Right lobe of liver (tissue), 6 donors: Measurements from ENCODE around the gene ADCY9. TPM values are rescaled to one million over a fixed set of nuclear protein-coding genes. Genes with fewer than 3 reads are reported as not detected.
"Not testable (repeated sequence)": the region's sequence is repeated elsewhere in the genome, so short reads cannot be mapped to it uniquely, and the experiment has no call there.

ENCODE experiments used
- ATAC-seq, 4 donors: fragments of 200-7000 bp; cut with Tn5 transposase; one replicate each; pipeline ENCODE4 v1.9.1; 2020; ENCODE audit warnings: mild to moderate bottlenecking in 4 of 4, moderate library complexity in 4 of 4
- DNase-seq, 3 donors: peaks; one replicate each; pipeline ENCODE4 v3.0.0-alpha.2; 2020
- H3K27ac ChIP-seq, 3 donors: fragments of 200-600 bp; one replicate each; pipeline ENCODE4 v1.8.0; 2022
- H3K27me3 ChIP-seq, 2 donors: fragments of 200-600 bp; one replicate each; pipeline ENCODE4 v1.8.0; 2022
- H3K36me3 ChIP-seq, 4 donors: fragments of 200-600 bp; sonication (generic) in 1 of 4; one replicate each; pipeline versions ENCODE4 v1.5.1 to v1.8.0; 2017 to 2022; ENCODE audit warnings: control low read depth in 1 of 4
- H3K4me1 ChIP-seq, 4 donors: fragments of 200-600 bp; sonication (generic) in 1 of 4; one replicate each; pipeline versions ENCODE4 v1.5.1 to v1.8.0; 2017 to 2022; ENCODE audit warnings: control low read depth in 1 of 4
- H3K4me3 ChIP-seq, 3 donors: fragments of 200-600 bp; one replicate each; pipeline ENCODE4 v1.8.0; 2022
- H3K9me3 ChIP-seq, 4 donors: fragments of 200-600 bp; sonication (generic) in 1 of 4; one replicate each; pipeline versions ENCODE4 v1.5.1 to v1.8.0; 2017 to 2022; ENCODE audit warnings: control low read depth in 1 of 4
- CTCF ChIP-seq, 4 donors: fragments of 200-600 bp in 3 of 4; fragments of 450-650 bp in 1 of 4; IDR thresholded peaks; one replicate each; pipeline versions ENCODE4 v1.5.1 to v1.8.0; 2016 to 2022; ENCODE audit warnings: antibody characterized with exemption in 4 of 4, mild to moderate bottlenecking in 2 of 4
- POLR2A ChIP-seq: fragments of 450-650 bp; IDR thresholded peaks from one replicate; pipeline ENCODE4 v1.6.1; 2017; ENCODE audit warnings: antibody characterized with exemption, mild to moderate bottlenecking
- WGBS: methylation state at CpG from one replicate; pipeline ENCODE4 v1.1.6; 2018; ENCODE audit warnings: low coverage, low lambda C conversion rate; ENCODE audit not compliant: insufficient coverage; ENCODE audit errors: missing lambda C conversion rate; 5-methylcytosine and 5-hydroxymethylcytosine counted together
- intact Hi-C, 2 donors: fragments of 100-400 bp; cut with DNase I; formaldehyde crosslinking; loops; one replicate each; pipeline versions ENCODE4 v1.11.2 to v1.14.1; 2022
- total RNA-seq, 6 experiments: library from RNA; depleted of rRNA in 2 of 6; stranded (reverse); fragments of >200 nt in 2 of 6; fragmentation: NEBNext Ultra II Directional in 3 of 6; extraction: Animal tissue kit (Norgen Biotek cat#: 25700) in 3 of 6; gene quantifications; one replicate each; pipeline versions ENCODE4 v1.1.0 to v1.2.4, GENCODE V29; 2016 to 2023
- donor health status: DM: no; HTN: yes; CAD: no.
- donor health status: DM: no; HTN: no; CAD: no.
- donor health status: DM: no; HTN: no; CAD: no.
- donor health status: DM: no; HTN: yes; CAD: no.
- donor health status: DM: no; HTN: yes; CAD: no.

ADCY9 gene
- total RNA-seq, 6 experiments from 2014 or later = 17.3 to 41.5 (median 25.6) TPM

- H3K27me3 ChIP-seq = no peaks in the 10 kb centered on the region
- 88% methylated on average over 11 of the region's 11 CpGs for WGBS
- intact Hi-C loops = no loop called here
- no peaks in the 10 kb centered on the region for H3K9me3 ChIP-seq
- ATAC-seq (no peak), DNase-seq (no peak)
- H3K4me3 ChIP-seq = no peak overlapping the region
- TF ChIP-seq POLR2A (no peak), CTCF (IDR thresholded peaks at IDR 0.05) (no peak)
- H3K4me1 ChIP-seq = no peaks in the 10 kb centered on the region
- H3K27ac ChIP-seq = no peak overlapping the region
- H3K36me3 ChIP-seq = no peaks in the 10 kb centered on the region
Measured at GRCh38 chr16:4042581-4042980, 73.7 kb downstream of the ADCY9 start.

- Histone ChIP-seq H3K9me3 (no peaks in the 10 kb centered on the region), H3K36me3 (no peaks in the 10 kb centered on the region), H3K27me3 (no peaks in the 10 kb centered on the region), H3K27ac (no peak overlapping the region), H3K4me1 (no peaks in the 10 kb centered on the region), H3K4me3 (no peak overlapping the region)
- no peak for TF ChIP-seq CTCF (IDR thresholded peaks at IDR 0.05)
- TF ChIP-seq POLR2A = no peak
- ATAC-seq (no peak), DNase-seq (no peak)
- WGBS = 91% methylated on average over 7 of the region's 7 CpGs
- intact Hi-C loops = no loop called here
Measured at GRCh38 chr16:4038448-4038847, 77.8 kb downstream of the ADCY9 start.

- H3K4me3 ChIP-seq, intact Hi-C loops, H3K27me3 ChIP-seq, H3K36me3 ChIP-seq, DNase-seq, H3K9me3 ChIP-seq, H3K27ac ChIP-seq, ATAC-seq, H3K4me1 ChIP-seq: not testable (repeated sequence)
- WGBS = 75% methylated on average over 1 of the region's 3 CpGs
Measured at GRCh38 chr16:4036952-4037351, 79.3 kb downstream of the ADCY9 start.

- DNase-seq = no peak
- Histone ChIP-seq H3K36me3 (no peaks in the 10 kb centered on the region), H3K27me3 (no peaks in the 10 kb centered on the region), H3K9me3 (no peaks in the 10 kb centered on the region), H3K27ac (no peak overlapping the region), H3K4me3 (no peak overlapping the region), H3K4me1 (no peaks in the 10 kb centered on the region)
- no peak for ATAC-seq
- intact Hi-C loops = no loop called here
- no peak for TF ChIP-seq CTCF (IDR thresholded peaks at IDR 0.05)
- no peak for TF ChIP-seq POLR2A
- WGBS = 100% methylated on average over 3 of the region's 4 CpGs
Measured at GRCh38 chr16:4034963-4035362, 81.3 kb downstream of the ADCY9 start.

- ATAC-seq (no peak), DNase-seq (no peak)
- H3K27me3 ChIP-seq = no peaks in the 10 kb centered on the region
- H3K4me1 ChIP-seq = no peaks in the 10 kb centered on the region
- H3K9me3 ChIP-seq = no peaks in the 10 kb centered on the region
- no peaks in the 10 kb centered on the region for H3K36me3 ChIP-seq
- no peak overlapping the region for H3K4me3 ChIP-seq
- intact Hi-C loops = no loop called here
- TF ChIP-seq POLR2A (no peak), CTCF (IDR thresholded peaks at IDR 0.05) (no peak)
- 100% methylated on average over 2 of the region's 10 CpGs for WGBS
- no peak overlapping the region for H3K27ac ChIP-seq
Measured at GRCh38 chr16:4033951-4034350, 82.3 kb downstream of the ADCY9 start.
